Osteoblast (primary cell): ENCODE data around the gene LAPTM5. TPM values are rescaled to one million over a fixed set of nuclear protein-coding genes. Genes with fewer than 3 reads are reported as not detected.
A peak's percentile ranks its signal among the peaks of the same experiment; 100 is the strongest.

Source experiments
- DNase-seq: peaks from one replicate; pipeline ENCODE4 v3.0.0; 2011; ENCODE audit warnings: low spot score, mixed read lengths; ENCODE audit not compliant: insufficient read length; ENCODE audit errors: missing footprints
- H2AFZ ChIP-seq: 2 replicates; pipeline ENCODE4 v1.6.0; 2011; ENCODE audit warnings: mild to moderate bottlenecking, low read length
- H3K27ac ChIP-seq: 2 replicates; pipeline ENCODE4 v1.5.1; 2011; ENCODE audit warnings: mild to moderate bottlenecking, low read depth, low read length, moderate library complexity
- H3K27me3 ChIP-seq: 2 replicates; pipeline ENCODE4 v1.6.0; 2012; ENCODE audit warnings: mild to moderate bottlenecking, control low read depth, inconsistent platforms, low read length, moderate library complexity; ENCODE audit not compliant: insufficient read depth
- H3K36me3 ChIP-seq: 2 replicates; pipeline ENCODE4 v1.5.1; 2011; ENCODE audit warnings: mild to moderate bottlenecking, low read length, control low read depth, moderate library complexity; ENCODE audit not compliant: insufficient read depth
- H3K4me1 ChIP-seq: 2 replicates; pipeline ENCODE4 v1.5.1; 2011; ENCODE audit warnings: mild to moderate bottlenecking, low read length, control low read depth, moderate library complexity; ENCODE audit not compliant: insufficient read depth
- H3K4me2 ChIP-seq: 2 replicates; pipeline ENCODE4 v1.6.0; 2011; ENCODE audit warnings: mild to moderate bottlenecking, low read length; ENCODE audit not compliant: insufficient read depth
- H3K4me3 ChIP-seq: fragments of 200-600 bp; sonication (generic); 3 replicates; pipeline ENCODE4 v1.5.1; 2012; ENCODE audit warnings: mild to moderate bottlenecking, low read length, inconsistent platforms; ENCODE audit not compliant: insufficient read depth
- H3K79me2 ChIP-seq: 2 replicates; pipeline ENCODE4 v1.6.0; 2012; ENCODE audit warnings: mild to moderate bottlenecking, low read length, control low read depth, inconsistent platforms; ENCODE audit not compliant: insufficient read depth
- H3K9me3 ChIP-seq: 2 replicates; pipeline ENCODE4 v1.5.1; 2011; ENCODE audit warnings: low read depth, low read length, control low read depth
- H4K20me1 ChIP-seq: 2 replicates; pipeline ENCODE4 v1.6.0; 2012; ENCODE audit warnings: mild to moderate bottlenecking, low read length, control low read depth; ENCODE audit not compliant: insufficient read depth
- total RNA-seq: library from RNA; depleted of rRNA; stranded (reverse); fragments of >200 nt; gene quantifications from 2 replicates; pipeline ENCODE4 v1.2.3, GENCODE V29; 2012
- TF ChIP-seq, protein P1 (sequence below): IDR thresholded peaks from 2 replicates; pipeline ENCODE4 v1.5.1; 2011; ENCODE audit warnings: mild to moderate bottlenecking, low read depth, low read length, moderate library complexity; ENCODE audit errors: extremely low read depth

Gene LAPTM5
- total RNA-seq, 1 donor, result 0.72 TPM

DNA sequence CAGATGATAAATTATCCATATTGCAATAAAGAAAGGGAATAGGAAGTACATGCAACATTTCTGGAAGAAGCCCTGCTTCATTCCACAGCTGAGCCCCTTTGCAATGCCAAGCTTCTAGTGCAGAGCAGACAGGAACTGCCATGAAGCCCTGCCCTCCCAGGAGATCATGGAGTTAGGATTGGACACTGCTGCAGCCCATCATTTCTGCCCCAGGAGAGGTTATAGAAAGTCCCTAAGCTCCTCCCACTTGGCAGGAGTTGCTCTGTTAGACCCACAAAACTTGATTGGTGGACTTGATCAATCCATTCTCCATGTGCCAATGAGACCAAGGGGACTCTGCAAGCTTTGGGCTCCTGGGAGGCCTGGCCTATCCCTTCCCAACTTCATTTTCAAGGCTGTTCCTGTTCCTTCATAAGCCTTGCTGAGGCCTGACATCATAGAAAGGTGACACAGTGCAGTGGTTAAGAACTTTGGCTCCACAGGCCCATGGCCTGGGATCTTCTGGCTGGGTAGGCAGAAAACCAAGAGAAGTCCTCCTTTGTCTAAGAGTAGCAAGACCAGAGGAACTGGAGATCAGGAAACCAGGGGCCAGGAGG is 1.3 kb upstream of the LAPTM5 start:
- Histone ChIP-seq H4K20me1 (no peaks in the 10 kb centered on the region), H2AFZ (no peak overlapping the region), H3K4me2 (no peak overlapping the region), H3K4me1 (peaks cover 29% of the 10 kb centered on the region), H3K27me3 (no peaks in the 10 kb centered on the region), H3K79me2 (no peaks in the 10 kb centered on the region), H3K27ac (no peak overlapping the region), H3K4me3 (no peak overlapping the region), H3K9me3 (no peaks in the 10 kb centered on the region), H3K36me3 (no peaks in the 10 kb centered on the region)
- peak; percentile 65 for DNase-seq
- TF ChIP-seq, protein P1, sequence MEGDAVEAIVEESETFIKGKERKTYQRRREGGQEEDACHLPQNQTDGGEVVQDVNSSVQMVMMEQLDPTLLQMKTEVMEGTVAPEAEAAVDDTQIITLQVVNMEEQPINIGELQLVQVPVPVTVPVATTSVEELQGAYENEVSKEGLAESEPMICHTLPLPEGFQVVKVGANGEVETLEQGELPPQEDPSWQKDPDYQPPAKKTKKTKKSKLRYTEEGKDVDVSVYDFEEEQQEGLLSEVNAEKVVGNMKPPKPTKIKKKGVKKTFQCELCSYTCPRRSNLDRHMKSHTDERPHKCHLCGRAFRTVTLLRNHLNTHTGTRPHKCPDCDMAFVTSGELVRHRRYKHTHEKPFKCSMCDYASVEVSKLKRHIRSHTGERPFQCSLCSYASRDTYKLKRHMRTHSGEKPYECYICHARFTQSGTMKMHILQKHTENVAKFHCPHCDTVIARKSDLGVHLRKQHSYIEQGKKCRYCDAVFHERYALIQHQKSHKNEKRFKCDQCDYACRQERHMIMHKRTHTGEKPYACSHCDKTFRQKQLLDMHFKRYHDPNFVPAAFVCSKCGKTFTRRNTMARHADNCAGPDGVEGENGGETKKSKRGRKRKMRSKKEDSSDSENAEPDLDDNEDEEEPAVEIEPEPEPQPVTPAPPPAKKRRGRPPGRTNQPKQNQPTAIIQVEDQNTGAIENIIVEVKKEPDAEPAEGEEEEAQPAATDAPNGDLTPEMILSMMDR, result no peak

DNA sequence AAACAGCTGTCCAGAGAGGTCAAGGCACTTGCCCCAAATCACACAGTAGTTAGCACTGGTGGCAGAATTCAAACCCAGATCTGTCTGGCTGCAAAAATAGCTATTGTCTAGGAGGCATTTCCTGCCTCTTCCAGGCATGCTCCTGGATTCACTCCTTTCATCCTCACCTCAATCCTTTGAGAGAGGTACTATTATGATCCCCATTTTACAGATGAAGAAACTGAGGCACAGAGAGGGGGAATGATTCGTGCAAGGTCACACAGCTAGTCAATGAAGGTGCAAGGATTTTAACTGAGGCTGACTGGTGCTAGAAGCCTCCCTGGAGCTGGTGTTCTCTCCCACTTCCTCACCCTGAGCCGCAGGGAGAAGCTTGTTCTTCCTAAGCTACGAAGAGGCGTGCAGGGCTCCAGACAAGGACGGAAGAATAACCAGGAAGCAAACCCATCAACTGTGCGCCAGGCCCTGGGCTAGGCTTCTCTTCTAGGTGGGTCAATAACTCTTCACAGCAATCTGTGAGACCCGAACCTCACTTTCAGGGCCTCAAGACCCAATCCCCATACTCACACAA is 631 bp upstream of the LAPTM5 start:
- TF ChIP-seq, protein P1, result no peak
- Histone ChIP-seq H3K27me3 (peaks cover 2% of the 10 kb centered on the region), H3K27ac (no peak overlapping the region), H4K20me1 (no peaks in the 10 kb centered on the region), H3K36me3 (no peaks in the 10 kb centered on the region), H2AFZ (no peak overlapping the region), H3K9me3 (no peaks in the 10 kb centered on the region), H3K4me3 (no peak overlapping the region), H3K4me1 (peaks cover 27% of the 10 kb centered on the region), H3K79me2 (no peaks in the 10 kb centered on the region), H3K4me2 (no peak overlapping the region)
- DNase-seq, result no peak

DNA sequence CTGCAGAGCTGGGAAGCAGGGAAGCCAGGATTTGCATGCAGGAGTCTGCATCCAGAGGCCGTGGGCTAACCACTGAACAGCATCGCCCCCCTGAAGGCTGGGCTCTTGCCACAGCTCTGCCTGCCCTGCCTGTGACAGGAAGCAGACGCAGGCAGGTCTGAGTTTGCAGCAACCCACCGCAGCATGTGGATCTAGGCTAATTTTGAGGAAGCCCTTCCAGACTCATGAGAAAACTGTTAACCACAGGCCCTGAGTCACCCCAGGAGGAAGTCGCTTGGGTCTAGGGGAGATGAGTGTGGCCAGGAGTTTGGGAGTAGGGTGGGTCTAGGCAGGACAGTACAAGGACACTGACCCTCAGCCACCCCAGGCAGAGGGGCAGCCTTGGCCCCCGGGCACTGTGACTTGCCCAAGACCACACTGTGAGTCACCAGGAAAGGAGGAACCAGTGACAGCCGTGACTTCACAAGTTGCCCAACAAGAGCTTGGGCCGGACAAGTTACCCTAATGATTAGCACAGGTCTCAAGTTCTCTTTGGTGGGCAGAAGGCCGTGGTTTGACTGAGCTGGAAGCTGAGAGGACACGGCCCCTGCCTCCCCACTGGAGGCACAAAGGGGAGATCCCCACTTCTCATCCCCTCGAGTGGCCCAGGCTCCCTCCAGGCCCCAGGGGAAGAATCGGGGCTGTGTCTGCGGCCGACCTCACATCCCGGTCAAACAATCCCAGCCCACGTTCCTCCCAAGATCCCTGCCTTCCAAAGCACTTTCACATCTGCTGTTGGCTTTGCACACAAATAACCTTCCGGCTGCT is 826 bp downstream of the LAPTM5 start:
- peak overlapping the region; percentile 70 for H2AFZ ChIP-seq

DNA sequence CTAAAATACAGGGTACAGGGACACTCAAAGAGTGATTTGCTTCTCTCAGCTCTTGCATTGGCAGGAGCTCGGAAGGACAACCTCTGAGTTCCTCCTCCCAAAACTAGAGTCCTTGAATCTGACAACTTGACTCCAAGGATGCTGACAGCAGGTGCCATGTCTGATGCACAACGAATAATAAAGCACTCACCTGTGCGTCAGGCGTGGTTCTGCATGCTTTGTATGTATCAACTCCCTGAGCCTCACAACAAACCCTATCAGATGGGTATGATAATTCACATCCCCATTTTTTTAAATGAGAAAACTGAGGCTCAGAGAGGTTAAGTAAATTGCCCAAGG is 1.4 kb downstream of the LAPTM5 start:
- no peaks in the 10 kb centered on the region for H4K20me1 ChIP-seq
- H3K4me1 ChIP-seq, result peaks cover 20% of the 10 kb centered on the region
- no peak overlapping the region for H3K4me3 ChIP-seq
- H3K79me2 ChIP-seq, result no peaks in the 10 kb centered on the region
- no peaks in the 10 kb centered on the region for H3K36me3 ChIP-seq
- peak overlapping the region; percentile 86 for H3K27ac ChIP-seq
- H3K9me3 ChIP-seq, result no peaks in the 10 kb centered on the region
- TF ChIP-seq, protein P1, result no peak
- H3K27me3 ChIP-seq, result peaks cover 2% of the 10 kb centered on the region
- H2AFZ ChIP-seq, result no peak overlapping the region
- H3K4me2 ChIP-seq, result peak overlapping the region; percentile 76
- no peak for DNase-seq

More for the DNA sequence above, 826 bp downstream of the LAPTM5 start:
- Histone ChIP-seq H4K20me1 (no peaks in the 10 kb centered on the region), H3K27me3 (peaks cover 2% of the 10 kb centered on the region), H3K27ac (peak overlapping the region; percentile 86), H3K9me3 (no peaks in the 10 kb centered on the region), H3K79me2 (no peaks in the 10 kb centered on the region), H3K4me2 (peak overlapping the region; percentile 76), H3K4me3 (peak overlapping the region; percentile 48), H3K4me1 (peaks cover 26% of the 10 kb centered on the region), H3K36me3 (no peaks in the 10 kb centered on the region)
- DNase-seq, result peak; percentile 98
- TF ChIP-seq, protein P1, result no peak
